HUES64 (cell line): Measurements from ENCODE around the gene KLHL12.

ENCODE experiments used
- H3K27ac ChIP-seq: 2 replicates; pipeline ENCODE4 v1.7.0; 2013; ENCODE audit warnings: low read depth, low read length, inconsistent platforms
- H3K27me3 ChIP-seq: 2 replicates; pipeline ENCODE4 v1.6.1; 2013; ENCODE audit warnings: mild to moderate bottlenecking, low read length; ENCODE audit not compliant: insufficient read depth
- H3K36me3 ChIP-seq: 2 replicates; pipeline ENCODE4 v1.6.1; 2013; ENCODE audit warnings: mild to moderate bottlenecking, low read length; ENCODE audit not compliant: insufficient read depth
- H3K4me1 ChIP-seq: 2 replicates; pipeline ENCODE4 v1.6.1; 2013; ENCODE audit warnings: mild to moderate bottlenecking, low read length, moderate library complexity; ENCODE audit not compliant: insufficient read depth
- H3K4me3 ChIP-seq: 2 replicates; pipeline ENCODE4 v1.5.1; 2013; ENCODE audit warnings: mild to moderate bottlenecking, low read length, moderate library complexity
- H3K9ac ChIP-seq: 2 replicates; pipeline ENCODE4 v1.6.1; 2013; ENCODE audit warnings: mild to moderate bottlenecking, low read depth, low read length
- H3K9me3 ChIP-seq: 2 replicates; pipeline ENCODE4 v1.6.1; 2013; ENCODE audit warnings: low read depth, low read length; ENCODE audit not compliant: insufficient read depth
- WGBS: fragments of 150-250, 120-280 bp; methylation state at CpG from one replicate; pipeline ENCODE4 v1.1.7; 2013; ENCODE audit warnings: missing lambda C conversion rate; 5-methylcytosine and 5-hydroxymethylcytosine counted together

The KLHL12 gene

DNA sequence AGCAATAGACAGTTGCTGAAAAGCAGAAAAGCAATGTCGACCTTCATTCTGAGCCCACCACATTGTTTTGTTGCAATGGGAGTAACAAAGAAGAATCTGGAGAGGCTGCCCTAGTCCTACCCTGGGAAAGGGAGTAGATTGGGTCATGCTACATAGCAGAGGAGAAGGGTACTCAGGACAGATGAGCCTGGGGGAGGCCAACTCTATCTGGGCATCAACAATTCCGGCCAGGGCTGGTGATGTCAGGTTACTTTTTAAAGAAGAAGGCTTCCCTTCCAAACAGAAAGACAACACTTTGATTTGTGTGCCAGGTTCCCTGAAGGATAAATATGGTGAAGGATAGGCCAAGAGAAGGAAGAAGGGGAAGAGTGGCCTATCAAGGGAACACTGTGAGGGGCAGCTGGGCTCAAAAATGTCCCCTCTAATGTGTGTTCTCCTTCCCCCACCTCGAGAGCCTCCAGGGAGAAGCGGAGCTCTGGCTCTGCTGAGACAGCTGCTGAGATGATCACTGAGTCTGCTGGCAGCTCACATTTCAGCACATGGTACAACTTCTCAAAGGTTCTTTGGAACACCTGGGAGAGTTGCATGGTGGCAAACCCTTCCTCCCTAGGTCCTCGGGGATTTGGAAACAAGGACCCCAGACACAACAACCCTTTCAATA lies 34.3 kb upstream of the KLHL12 start:
- H3K9ac ChIP-seq: no peak overlapping the region
- H3K9me3 ChIP-seq: no peaks in the 10 kb centered on the region
- H3K4me3 ChIP-seq: no peak overlapping the region
- 95% methylated on average over 5 of the region's 5 CpGs for WGBS
- H3K27me3 ChIP-seq: no peaks in the 10 kb centered on the region
- no peak overlapping the region for H3K27ac ChIP-seq
- H3K36me3 ChIP-seq: peaks cover 8% of the 10 kb centered on the region; the same call in 1 of the 2 replicates
- H3K4me1 ChIP-seq: peaks cover 4% of the 10 kb centered on the region; the same call in 1 of the 2 replicates

DNA sequence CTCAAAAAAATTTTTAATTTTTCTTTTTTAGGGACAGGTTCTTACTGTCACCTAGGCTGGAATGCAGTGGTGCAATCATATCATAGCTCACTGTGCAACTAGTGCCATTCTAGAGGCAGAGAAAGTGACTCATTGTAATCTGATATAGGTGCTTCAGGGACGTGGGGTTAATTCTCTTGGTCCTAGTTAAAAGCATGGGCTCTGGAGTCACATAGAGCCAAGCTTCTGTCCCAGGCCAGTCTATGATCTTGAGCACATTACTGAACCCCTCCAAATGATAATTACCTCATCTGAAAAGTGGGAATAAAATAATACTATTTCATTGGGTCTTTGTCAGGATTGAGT lies 32.2 kb upstream of the KLHL12 start:
- Histone ChIP-seq H3K27ac (no peak overlapping the region), H3K9me3 (no peaks in the 10 kb centered on the region), H3K4me3 (no peak overlapping the region), H3K9ac (no peak overlapping the region), H3K27me3 (no peaks in the 10 kb centered on the region), H3K36me3 (peaks cover 8% of the 10 kb centered on the region; the same call in 1 of the 2 replicates), H3K4me1 (peaks cover 4% of the 10 kb centered on the region; the same call in 1 of the 2 replicates)
- WGBS: 60% methylated on average over 1 of the region's 1 CpG

DNA sequence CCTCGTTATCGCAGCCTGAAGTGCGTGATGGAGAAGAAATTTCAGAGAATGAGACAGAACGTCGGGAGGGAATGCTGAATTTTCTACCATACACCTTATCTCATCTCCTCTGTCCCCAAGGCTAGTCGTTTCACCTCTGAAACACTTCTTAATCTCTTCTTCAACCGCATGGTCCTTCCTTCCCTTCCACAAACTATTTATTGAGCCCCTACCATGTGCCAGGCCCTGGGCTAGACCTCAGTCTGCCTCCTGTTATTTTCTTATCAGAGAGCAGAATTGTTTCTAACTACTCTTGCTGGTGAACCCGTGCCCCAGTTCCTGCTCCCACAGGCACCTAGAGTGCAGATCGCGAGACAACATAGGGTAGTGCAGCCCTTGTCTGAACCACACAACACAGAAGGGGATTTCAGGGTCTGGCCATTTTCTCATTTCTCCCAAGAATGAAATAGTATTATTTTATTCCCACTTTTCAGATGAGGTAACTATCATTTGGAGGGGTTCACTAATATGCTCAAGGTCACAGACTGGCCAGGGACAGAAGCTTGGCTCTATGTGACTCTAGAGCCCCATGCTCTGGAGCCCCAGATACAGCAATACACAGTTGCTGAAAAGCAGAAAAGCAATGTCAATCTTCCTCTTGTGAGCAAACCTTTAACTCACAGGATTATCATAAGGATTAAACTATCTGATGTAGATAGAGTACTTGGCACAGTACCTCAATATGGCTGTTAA lies 31.7 kb upstream of the KLHL12 start:
- H3K27ac ChIP-seq: no peak overlapping the region
- no peaks in the 10 kb centered on the region for H3K9me3 ChIP-seq
- WGBS: 7% methylated on average over 10 of the region's 10 CpGs
- H3K27me3 ChIP-seq: no peaks in the 10 kb centered on the region
- peak overlapping the region; percentile 71 for H3K4me3 ChIP-seq
- peak overlapping the region; percentile 57 for H3K9ac ChIP-seq
- H3K4me1 ChIP-seq: peaks cover 4% of the 10 kb centered on the region; the same call in 1 of the 2 replicates
- peaks cover 4% of the 10 kb centered on the region; the same call in 1 of the 2 replicates for H3K36me3 ChIP-seq

DNA sequence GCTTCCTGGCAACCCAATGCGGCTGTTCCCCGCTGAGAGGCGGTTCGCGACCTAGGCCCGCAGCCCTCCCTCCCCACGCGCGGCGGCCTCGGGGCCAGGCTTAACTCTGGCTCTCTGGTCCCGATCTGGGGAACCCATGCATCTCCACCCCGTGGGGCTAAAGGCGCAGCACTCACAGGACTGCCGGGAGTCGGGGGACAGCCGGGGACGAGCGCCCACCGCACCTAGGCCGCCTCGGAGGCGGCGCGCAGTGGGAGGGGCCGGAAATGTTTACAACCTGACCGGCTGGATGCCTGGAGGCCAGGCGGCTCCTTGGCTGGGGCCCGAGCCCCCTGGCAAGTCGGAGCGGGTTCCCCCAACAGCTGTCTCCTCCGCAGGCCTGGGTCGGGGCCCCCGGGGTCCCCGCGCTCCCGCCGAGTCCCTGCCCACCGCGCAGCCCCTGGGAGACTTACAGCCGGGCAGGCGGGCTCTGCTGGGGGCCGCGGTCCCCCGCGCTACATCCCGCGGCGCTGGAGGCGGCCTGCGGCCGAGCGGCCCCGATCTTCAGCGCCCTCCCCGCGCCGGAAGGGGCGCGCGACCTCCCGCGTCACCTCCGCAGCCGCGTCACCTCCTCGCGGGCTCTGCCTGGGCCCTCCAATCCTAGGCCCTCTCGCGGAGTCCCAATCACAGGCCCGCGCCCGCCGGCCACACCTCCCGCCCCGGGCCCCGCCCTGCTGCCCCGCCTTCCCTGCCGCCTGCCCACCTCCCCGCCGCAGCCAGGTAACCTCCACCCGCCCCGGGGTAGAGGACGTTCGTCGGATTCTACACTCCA lies 30.9 kb upstream of the KLHL12 start, which contains the start of gene ADIPOR1:
Gene ADIPOR1, minus strand, starts transcription at position 580 of the 811 bp plus-strand sequence. CDS start 7,242 bp downstream, outside the sequence.
- Histone ChIP-seq H3K27ac (peak within 1 kb of the TSS; percentile 84), H3K36me3 (peaks cover 4% of the 10 kb centered on the region; the same call in 1 of the 2 replicates), H3K9ac (peak within 1 kb of the TSS; percentile 87), H3K4me3 (peak within 1 kb of the TSS; percentile 71), H3K4me1 (peaks cover 4% of the 10 kb centered on the region; the same call in 1 of the 2 replicates), H3K9me3 (no peaks in the 10 kb centered on the region), H3K27me3 (no peaks in the 10 kb centered on the region)
- WGBS: under 1% methylated on average over 86 of the region's 86 CpGs

DNA sequence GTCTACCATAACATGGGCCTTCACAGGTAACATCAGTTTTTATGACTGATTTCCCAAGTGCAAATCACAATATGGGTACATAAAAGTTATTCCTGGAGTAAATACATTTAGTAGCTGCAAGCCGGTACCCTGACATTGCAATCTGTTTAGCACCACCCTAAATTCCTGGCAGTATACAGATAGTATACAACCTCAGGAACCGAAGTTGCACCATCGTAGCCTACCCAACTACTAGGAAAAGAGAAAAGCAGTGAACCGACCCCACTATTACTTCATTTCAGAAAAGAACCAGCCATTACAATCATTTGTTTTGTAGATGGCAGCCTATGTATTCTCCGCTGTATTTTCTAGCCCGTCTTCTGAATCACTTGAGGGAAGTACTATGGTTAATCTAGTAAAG lies 29.9 kb upstream of the KLHL12 start:
- Histone ChIP-seq H3K4me1 (peaks cover 4% of the 10 kb centered on the region; the same call in 1 of the 2 replicates), H3K4me3 (peak overlapping the region; percentile 71), H3K9me3 (no peaks in the 10 kb centered on the region), H3K9ac (no peak overlapping the region), H3K36me3 (no peaks in the 10 kb centered on the region; the same call in 1 of the 2 replicates), H3K27me3 (no peaks in the 10 kb centered on the region), H3K27ac (no peak overlapping the region)
- 86% methylated on average over 6 of the region's 6 CpGs for WGBS

DNA sequence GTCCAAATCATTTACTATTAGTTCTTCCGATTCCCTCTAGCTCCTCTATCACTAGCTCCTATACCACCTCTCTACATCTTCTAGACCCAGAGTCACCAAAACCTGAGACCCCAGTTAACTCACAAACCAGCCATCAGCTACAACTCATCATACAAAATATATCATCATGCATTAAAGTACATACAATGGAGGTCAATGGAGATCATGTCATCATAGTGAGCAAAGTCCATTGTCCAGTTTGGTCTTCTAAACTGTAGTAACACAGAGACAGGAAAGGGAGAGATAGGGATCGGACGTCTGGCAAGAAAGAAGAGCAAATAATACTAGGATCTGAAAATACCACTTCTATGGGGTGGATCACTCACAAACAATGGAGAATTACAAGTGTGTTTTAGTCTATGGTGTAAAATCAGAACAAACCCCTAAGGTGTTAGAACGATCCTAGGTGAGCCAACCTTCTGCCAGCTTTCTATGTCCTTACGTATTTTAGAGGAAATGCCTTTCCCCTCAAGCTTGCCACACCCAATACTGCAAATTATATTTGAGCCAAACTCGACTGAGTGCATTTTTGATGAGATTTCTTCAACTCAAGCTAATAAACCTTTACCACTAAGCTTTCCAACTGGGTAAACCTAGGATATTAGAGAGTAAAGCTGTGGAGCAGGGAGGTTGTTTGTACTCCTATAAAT lies 27.2 kb upstream of the KLHL12 start:
- Histone ChIP-seq H3K27me3 (no peaks in the 10 kb centered on the region), H3K4me3 (no peak overlapping the region), H3K9ac (no peak overlapping the region), H3K27ac (no peak overlapping the region), H3K36me3 (peaks cover 15% of the 10 kb centered on the region), H3K9me3 (no peaks in the 10 kb centered on the region), H3K4me1 (peaks cover 4% of the 10 kb centered on the region; the same call in 1 of the 2 replicates)
- 89% methylated on average over 6 of the region's 6 CpGs for WGBS

DNA sequence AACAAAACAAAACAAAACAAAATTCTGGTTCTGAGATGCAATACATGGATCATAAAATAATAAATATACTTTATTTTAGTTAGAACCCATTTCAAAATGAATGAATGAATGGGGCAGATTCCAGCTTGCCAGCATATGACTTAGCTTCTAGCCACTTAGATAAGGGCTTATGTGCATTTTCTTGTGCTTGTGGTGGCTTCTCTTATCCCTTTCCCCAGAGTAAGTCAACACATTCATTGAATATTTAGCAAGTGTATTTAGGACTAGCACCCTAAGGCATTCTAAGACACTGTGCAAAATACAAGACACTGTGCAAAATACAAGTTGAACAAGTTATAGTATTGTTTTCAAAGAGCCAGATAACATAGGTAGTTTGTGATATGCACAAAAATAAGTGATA lies 26.4 kb upstream of the KLHL12 start:
- Histone ChIP-seq H3K4me3 (no peak overlapping the region), H3K27ac (no peak overlapping the region), H3K27me3 (no peaks in the 10 kb centered on the region), H3K36me3 (peaks cover 21% of the 10 kb centered on the region), H3K9ac (no peak overlapping the region), H3K4me1 (peaks cover 4% of the 10 kb centered on the region; the same call in 1 of the 2 replicates), H3K9me3 (no peaks in the 10 kb centered on the region)

DNA sequence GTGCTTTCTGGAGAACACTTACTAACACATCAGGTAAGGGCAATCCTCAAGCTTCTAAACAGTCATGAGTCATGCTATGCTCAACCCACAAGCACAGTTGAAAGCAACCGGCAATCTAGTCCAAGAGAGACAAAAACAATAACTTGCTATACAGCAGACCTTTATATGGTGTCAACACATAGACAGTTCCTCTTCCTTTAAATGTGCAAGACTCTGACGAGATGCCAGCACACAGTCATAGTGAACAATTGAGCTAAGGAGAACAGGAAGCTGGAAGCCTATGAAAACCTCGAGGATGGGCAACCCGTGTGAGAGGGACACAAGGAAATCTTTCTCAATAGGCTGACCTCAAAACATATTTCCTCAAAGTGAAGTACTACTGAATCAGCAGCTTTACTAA lies 25.8 kb upstream of the KLHL12 start:
- 93% methylated on average over 4 of the region's 4 CpGs for WGBS
- H3K4me1 ChIP-seq: peaks cover 4% of the 10 kb centered on the region; the same call in 1 of the 2 replicates
- no peak overlapping the region for H3K4me3 ChIP-seq
- H3K9ac ChIP-seq: no peak overlapping the region
- no peaks in the 10 kb centered on the region for H3K9me3 ChIP-seq
- H3K36me3 ChIP-seq: peaks cover 27% of the 10 kb centered on the region
- no peaks in the 10 kb centered on the region for H3K27me3 ChIP-seq
- H3K27ac ChIP-seq: no peak overlapping the region

DNA sequence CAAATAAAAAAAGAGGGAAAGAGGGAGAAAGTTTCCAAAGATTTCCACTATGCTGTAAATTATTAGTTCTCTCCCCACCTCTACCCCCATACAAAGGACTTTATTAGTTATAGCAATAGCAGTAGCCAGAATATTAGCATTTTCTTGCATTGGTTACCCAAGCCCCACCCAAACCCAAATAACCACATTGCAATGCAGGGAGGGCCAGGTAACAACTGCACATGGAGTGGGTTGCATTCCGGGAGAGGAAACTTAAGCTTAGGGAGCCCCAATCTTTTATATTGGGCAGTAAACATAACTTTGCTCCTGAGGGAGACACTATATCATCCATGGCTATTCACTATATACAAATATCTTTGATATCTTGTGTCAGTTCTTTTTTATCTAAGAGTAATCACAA lies 25.1 kb upstream of the KLHL12 start:
- Histone ChIP-seq H3K9me3 (no peaks in the 10 kb centered on the region), H3K4me1 (peaks cover 3% of the 10 kb centered on the region; the same call in 1 of the 2 replicates), H3K36me3 (peaks cover 31% of the 10 kb centered on the region), H3K4me3 (no peak overlapping the region), H3K9ac (no peak overlapping the region), H3K27ac (no peak overlapping the region), H3K27me3 (no peaks in the 10 kb centered on the region)
- 100% methylated on average over 1 of the region's 1 CpG for WGBS

DNA sequence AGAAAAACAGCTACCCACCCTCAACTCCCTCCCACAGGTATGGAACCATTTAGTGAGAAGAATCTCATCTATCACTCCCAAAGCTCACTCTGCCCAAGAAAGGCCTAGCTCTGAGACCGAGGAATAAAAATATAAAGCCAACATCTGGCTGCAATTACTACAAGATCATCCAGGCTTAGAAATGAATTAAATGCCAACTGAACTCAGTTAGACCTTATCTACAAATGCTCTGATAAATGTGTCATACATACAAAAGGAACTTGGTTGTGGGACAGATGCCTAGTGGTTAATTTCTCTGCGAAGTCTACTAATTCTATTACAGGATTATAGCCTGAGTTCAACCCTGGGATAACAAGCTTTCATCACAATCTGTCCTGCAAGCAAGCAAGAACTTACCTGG lies 24.4 kb upstream of the KLHL12 start:
- Histone ChIP-seq H3K27me3 (no peaks in the 10 kb centered on the region), H3K27ac (no peak overlapping the region), H3K9ac (no peak overlapping the region), H3K4me3 (no peak overlapping the region), H3K4me1 (no peaks in the 10 kb centered on the region), H3K9me3 (no peaks in the 10 kb centered on the region), H3K36me3 (peaks cover 34% of the 10 kb centered on the region)
- 98% methylated on average over 2 of the region's 2 CpGs for WGBS
